ENCODE measurements around the gene IGF1R. TPM values are rescaled to one million over a fixed set of nuclear protein-coding genes. Genes with fewer than 3 reads are reported as not detected.

The IGF1R gene
- total RNA-seq, 1 donor from 2014 or later = 151 TPM

DNA sequence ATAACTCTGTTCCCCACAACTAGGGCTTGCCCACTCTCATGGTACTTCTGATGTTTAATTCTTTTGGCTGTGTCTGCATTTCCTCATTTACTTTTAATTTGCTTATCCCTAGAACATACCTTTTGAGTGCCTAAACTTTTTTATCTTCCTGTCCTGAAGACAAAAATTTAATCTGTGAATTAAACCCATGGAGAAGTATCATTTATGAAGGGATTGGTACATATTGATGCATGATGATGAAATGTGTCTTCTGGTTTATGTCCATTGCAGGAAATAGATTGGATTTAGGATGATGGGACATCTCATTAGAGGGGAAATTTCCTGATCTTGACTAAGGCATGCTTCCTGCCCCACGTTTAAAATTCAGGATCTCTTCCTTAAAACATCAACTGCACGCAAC is 249.8 kb downstream of the IGF1R start:
- H3K9me3 ChIP-seq = no peaks in the 10 kb centered on the region
- H3K27me3 ChIP-seq = no peaks in the 10 kb centered on the region
- peaks cover 0 to 2% of the 10 kb centered on the region in 2 donors for H3K36me3 ChIP-seq
- peaks cover 0 to 29% of the 10 kb centered on the region in 2 donors for H3K4me1 ChIP-seq
- H3K27ac ChIP-seq = peak overlapping the region; percentile 64 to 74
- intact Hi-C loops (cut with DNase I) = no loop called here
- no peak for DNase-seq (ENCODE audit: low spot score in 2 of 2)
- no peak overlapping the region for H3K4me3 ChIP-seq
- TF ChIP-seq, protein P1, sequence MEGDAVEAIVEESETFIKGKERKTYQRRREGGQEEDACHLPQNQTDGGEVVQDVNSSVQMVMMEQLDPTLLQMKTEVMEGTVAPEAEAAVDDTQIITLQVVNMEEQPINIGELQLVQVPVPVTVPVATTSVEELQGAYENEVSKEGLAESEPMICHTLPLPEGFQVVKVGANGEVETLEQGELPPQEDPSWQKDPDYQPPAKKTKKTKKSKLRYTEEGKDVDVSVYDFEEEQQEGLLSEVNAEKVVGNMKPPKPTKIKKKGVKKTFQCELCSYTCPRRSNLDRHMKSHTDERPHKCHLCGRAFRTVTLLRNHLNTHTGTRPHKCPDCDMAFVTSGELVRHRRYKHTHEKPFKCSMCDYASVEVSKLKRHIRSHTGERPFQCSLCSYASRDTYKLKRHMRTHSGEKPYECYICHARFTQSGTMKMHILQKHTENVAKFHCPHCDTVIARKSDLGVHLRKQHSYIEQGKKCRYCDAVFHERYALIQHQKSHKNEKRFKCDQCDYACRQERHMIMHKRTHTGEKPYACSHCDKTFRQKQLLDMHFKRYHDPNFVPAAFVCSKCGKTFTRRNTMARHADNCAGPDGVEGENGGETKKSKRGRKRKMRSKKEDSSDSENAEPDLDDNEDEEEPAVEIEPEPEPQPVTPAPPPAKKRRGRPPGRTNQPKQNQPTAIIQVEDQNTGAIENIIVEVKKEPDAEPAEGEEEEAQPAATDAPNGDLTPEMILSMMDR (IDR thresholded peaks at IDR 0.05) = no peak

DNA sequence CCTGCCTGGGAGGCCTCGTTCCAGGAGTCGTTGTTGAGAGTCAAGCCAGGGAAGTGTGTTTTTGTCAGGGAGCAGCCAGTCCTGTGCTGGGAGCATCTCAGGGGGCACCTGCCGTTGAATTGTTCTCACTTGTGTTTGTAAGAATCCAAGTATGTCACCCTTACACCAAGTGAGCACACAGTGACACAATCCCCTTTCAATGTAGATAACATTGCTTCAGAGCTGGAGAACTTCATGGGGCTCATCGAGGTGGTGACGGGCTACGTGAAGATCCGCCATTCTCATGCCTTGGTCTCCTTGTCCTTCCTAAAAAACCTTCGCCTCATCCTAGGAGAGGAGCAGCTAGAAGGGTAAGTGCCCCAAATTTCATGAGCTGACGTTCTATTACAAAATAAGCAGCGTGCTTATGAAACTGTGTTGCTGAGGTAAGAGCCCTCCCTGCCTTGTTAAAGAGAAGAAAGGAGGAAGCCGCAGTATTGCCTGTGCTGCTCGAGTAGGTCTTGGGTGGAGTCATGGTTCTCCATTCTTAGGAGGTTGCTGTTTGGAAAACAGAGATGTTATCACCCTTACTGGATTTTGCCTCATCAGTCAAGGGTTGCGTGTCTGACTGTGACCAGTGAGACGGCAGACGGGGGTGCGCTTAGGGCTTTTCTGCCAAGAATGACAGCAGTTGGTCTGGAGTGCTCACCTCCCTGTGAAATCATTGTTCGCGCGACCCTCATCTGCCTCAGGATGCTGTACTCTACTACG is 251.1 kb downstream of the IGF1R start:
- TF ChIP-seq, protein P1 (IDR thresholded peaks at IDR 0.05) = no peak
- Histone ChIP-seq H3K9me3 (no peaks in the 10 kb centered on the region), H3K27ac (peak overlapping the region; percentile 41 to 65), H3K27me3 (no peaks in the 10 kb centered on the region), H3K36me3 (peaks cover 0 to 2% of the 10 kb centered on the region in 2 donors), H3K4me3 (no peak overlapping the region), H3K4me1 (peaks cover 0 to 38% of the 10 kb centered on the region in 2 donors)
- peak in 1 of 2 donors; percentile 47 for DNase-seq (ENCODE audit: low spot score in 2 of 2)
- intact Hi-C loops (cut with DNase I) = no loop called here

DNA sequence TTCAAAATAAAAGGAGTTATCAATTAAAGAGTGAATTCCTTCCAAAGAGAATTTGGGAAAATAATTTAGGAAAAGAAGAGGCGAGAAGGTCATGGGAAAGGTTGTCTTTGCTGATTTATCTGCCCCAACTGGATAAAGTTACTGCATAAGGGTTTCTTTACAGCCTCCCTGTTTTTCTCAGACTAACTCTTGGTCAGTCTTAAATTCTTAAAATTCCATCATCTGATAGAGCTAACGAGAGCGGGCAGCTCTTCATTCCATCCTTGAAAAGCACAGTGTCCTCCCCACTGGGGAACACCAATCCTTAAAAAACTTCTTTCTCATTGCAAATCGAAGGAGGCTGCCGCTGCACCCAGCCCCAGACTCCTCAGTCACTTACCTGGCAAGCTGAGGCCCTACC is 252.0 kb downstream of the IGF1R start:
- TF ChIP-seq, protein P1 (IDR thresholded peaks at IDR 0.05) = no peak

DNA sequence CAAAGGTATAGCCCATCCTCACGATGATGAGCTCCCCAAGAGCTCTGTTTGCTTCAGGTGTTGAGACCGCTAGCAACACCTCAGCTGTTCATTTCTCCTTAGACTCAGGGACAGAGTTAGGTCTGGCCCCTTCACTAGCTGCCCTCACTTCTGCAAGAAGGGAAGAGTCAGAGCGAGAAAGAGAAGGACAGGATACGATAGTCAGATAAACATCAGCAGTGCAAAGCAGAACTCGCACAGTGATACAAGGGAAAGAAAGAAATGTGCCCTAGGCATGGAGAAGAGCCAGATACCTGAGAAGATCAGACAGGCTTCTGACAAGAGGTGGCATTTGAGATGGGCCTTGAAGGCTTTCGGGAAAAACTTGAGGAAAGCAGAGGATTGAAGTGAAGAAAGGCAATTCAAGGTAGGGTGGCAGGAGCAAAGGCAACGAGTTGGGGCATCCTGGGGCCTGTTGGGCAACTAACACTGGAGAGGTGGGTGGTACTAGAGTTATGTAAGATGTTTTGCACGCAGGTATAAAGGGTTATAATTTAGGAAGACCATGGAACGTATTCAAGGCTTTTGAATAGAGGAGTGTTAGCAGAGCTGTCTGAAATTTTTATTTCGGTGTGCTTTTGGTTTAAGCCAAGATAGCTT is 253.2 kb downstream of the IGF1R start:
- H3K36me3 ChIP-seq = no peaks in the 10 kb centered on the region
- H3K4me3 ChIP-seq = no peak overlapping the region
- H3K27ac ChIP-seq = peak overlapping the region; percentile 29 to 38
- TF ChIP-seq, protein P1 (IDR thresholded peaks at IDR 0.05) = no peak
- peak in 1 of 2 donors; percentile 27 for DNase-seq (ENCODE audit: low spot score in 2 of 2)
- intact Hi-C loops (cut with DNase I) = no loop called here
- H3K27me3 ChIP-seq = no peaks in the 10 kb centered on the region
- H3K4me1 ChIP-seq = peaks cover 3 to 46% of the 10 kb centered on the region in 2 donors
- no peaks in the 10 kb centered on the region for H3K9me3 ChIP-seq

More for the DNA sequence above, 252.0 kb downstream of the IGF1R start:
- H3K9me3 ChIP-seq = no peaks in the 10 kb centered on the region
- H3K27ac ChIP-seq = peak overlapping the region in 1 of 2 donors; percentile 65
- DNase-seq (ENCODE audit: low spot score in 2 of 2) = peak in 1 of 2 donors; percentile 52
- H3K27me3 ChIP-seq = no peaks in the 10 kb centered on the region
- H3K4me3 ChIP-seq = no peak overlapping the region
- H3K36me3 ChIP-seq = no peaks in the 10 kb centered on the region
- H3K4me1 ChIP-seq = peaks cover 0 to 42% of the 10 kb centered on the region in 2 donors
- intact Hi-C loops (cut with DNase I) = no loop called here

DNA sequence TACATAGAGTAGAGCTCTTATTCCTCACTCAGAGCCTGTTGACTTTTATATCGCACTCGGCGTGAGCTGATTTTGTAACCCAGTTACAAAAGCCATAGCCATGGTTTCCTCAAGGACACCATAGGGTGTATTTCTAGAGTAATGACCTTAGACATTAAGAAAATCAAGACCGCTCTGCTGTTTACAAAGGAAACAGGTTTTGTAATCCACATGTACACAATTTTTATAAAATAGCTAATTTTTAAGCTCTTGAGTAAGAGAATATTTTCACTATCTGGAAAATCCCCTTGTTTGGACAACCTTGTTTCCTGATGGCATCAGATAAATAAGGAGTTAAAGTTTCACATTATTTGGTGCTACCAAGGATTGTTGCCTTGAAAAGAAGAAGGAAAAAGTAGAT is 254.6 kb downstream of the IGF1R start:
- TF ChIP-seq, protein P1 (IDR thresholded peaks at IDR 0.05) = no peak
- peak overlapping the region in 1 of 2 donors; percentile 20 for H3K27ac ChIP-seq
- intact Hi-C loops (cut with DNase I) = no loop called here
- H3K4me1 ChIP-seq = peaks cover 10 to 52% of the 10 kb centered on the region in 2 donors
- no peaks in the 10 kb centered on the region for H3K9me3 ChIP-seq
- DNase-seq (ENCODE audit: low spot score in 2 of 2) = no peak
- no peak overlapping the region for H3K4me3 ChIP-seq
- H3K36me3 ChIP-seq = no peaks in the 10 kb centered on the region
- no peaks in the 10 kb centered on the region for H3K27me3 ChIP-seq

All from ascending aorta (tissue), 2 donors.